GM23248 (cell line): ENCODE data around the gene HAGHL.
A peak's percentile ranks its signal among the peaks of the same experiment; 100 is the strongest.

Source experiments
- EZH2 ChIP-seq: fragments of 200-600 bp; sonication (generic); IDR thresholded peaks from 2 replicates; pipeline ENCODE4 v1.6.1; 2018; ENCODE audit warnings: antibody characterized with exemption, mild to moderate bottlenecking; ENCODE audit not compliant: insufficient read depth, poor library complexity, severe bottlenecking
- EZH2phosphoT487 ChIP-seq: fragments of 200-600 bp; sonication (generic); IDR thresholded peaks from 2 replicates; pipeline ENCODE4 v1.6.1; 2018; ENCODE audit warnings: antibody characterized with exemption, moderate library complexity, mild to moderate bottlenecking, low read depth; ENCODE audit not compliant: insufficient read depth

GRCh38 chr16:706189-707061 is 20.5 kb upstream of the HAGHL start:
- TF ChIP-seq EZH2 (peak; percentile 79), EZH2phosphoT487 (no peak)
